Neural crest cell (in vitro differentiated cells): Measurements from ENCODE around the gene DCAF10. TPM values are rescaled to one million over a fixed set of nuclear protein-coding genes. Genes with fewer than 3 reads are reported as not detected.
A peak's percentile ranks its signal among the peaks of the same experiment; 100 is the strongest.
"Not testable (repeated sequence)": the region's sequence is repeated elsewhere in the genome, so short reads cannot be mapped to it uniquely, and the experiment has no call there.

Experiments
- DNase-seq: peaks from one replicate; pipeline ENCODE4 v3.0.0; 2021; ENCODE audit warnings: low read depth, mixed read lengths, low spot score
- H3K27ac Mint-ChIP-seq: one replicate; pipeline ENCODE4 v1.8.0; 2021; ENCODE audit warnings: mild to moderate bottlenecking, mixed read lengths; ENCODE audit not compliant: unreplicated experiment
- H3K27me3 Mint-ChIP-seq: 2 replicates; pipeline ENCODE4 v1.8.0; 2021; ENCODE audit warnings: low read depth, mild to moderate bottlenecking, mixed read lengths
- H3K36me3 Mint-ChIP-seq: 2 replicates; pipeline ENCODE4 v1.8.0; 2021; ENCODE audit warnings: low read depth, mild to moderate bottlenecking, mixed read lengths
- H3K4me1 Mint-ChIP-seq: 2 replicates; pipeline ENCODE4 v1.8.0; 2021; ENCODE audit warnings: mixed read lengths
- H3K4me3 Mint-ChIP-seq: one replicate; pipeline ENCODE4 v1.8.0; 2021; ENCODE audit warnings: mild to moderate bottlenecking, mixed read lengths
- H3K9me3 Mint-ChIP-seq: 2 replicates; pipeline ENCODE4 v1.8.0; 2021; ENCODE audit warnings: mixed read lengths
- CTCF ChIP-seq: fragments of 200-600 bp; sonication (generic); conservative IDR thresholded peaks from 2 replicates; pipeline ENCODE4 v1.5.0; 2021; ENCODE audit warnings: antibody characterized with exemption, mild to moderate bottlenecking
- long read RNA-seq: library from polyadenylated mRNA; unstranded; transcript quantifications from one replicate; pipeline ENCODE4 v2.0.0, GENCODE V29; 2020
- total RNA-seq: library from RNA; stranded (reverse); gene quantifications from 2 replicates; pipeline ENCODE4 v1.2.1, GENCODE V29; 2021

DCAF10 gene
- 22.7 and 25.1 TPM in 2 replicates for total RNA-seq
- long read RNA-seq, partial matches to known transcripts: 2 of 11 reads
- long read RNA-seq, other reads (novel, unspliced or antisense): 7 of 11 reads

- Mint-ChIP-seq H3K4me3 (peak within 1 kb of the TSS; percentile 98), H3K27ac (peak within 1 kb of the TSS; percentile 98), H3K4me1 (peaks cover 30% of the 10 kb centered on the region), H3K36me3 (no peaks in the 10 kb centered on the region), H3K27me3 (no peaks in the 10 kb centered on the region), H3K9me3 (no peaks in the 10 kb centered on the region)
- peak; percentile 94 for DNase-seq
- no peak for TF ChIP-seq CTCF
Observed at GRCh38 chr9:37800631-37801286, at the start of gene DCAF10. Gene DCAF10, plus strand, starts transcription at chr9:37800797. Its CDS starts 70 bp downstream, at chr9:37800867.

- Mint-ChIP-seq H3K36me3 (no peaks in the 10 kb centered on the region), H3K27ac (no peak overlapping the region), H3K4me1 (peaks cover 13% of the 10 kb centered on the region), H3K9me3 (peaks cover 2% of the 10 kb centered on the region), H3K27me3 (no peaks in the 10 kb centered on the region), H3K4me3 (peak overlapping the region; percentile 62)
- TF ChIP-seq CTCF: no peak
- no peak for DNase-seq
Observed at GRCh38 chr9:37751186-37751585, 49.4 kb upstream of the DCAF10 start.

GRCh38 chr9:37751704-37752103 is 48.9 kb upstream of the DCAF10 start:
- H3K9me3 Mint-ChIP-seq, H3K4me3 Mint-ChIP-seq, H3K36me3 Mint-ChIP-seq, DNase-seq, H3K27me3 Mint-ChIP-seq, H3K27ac Mint-ChIP-seq: not testable (repeated sequence)
- peaks cover 13% of the 10 kb centered on the region for H3K4me1 Mint-ChIP-seq

- H3K4me1 Mint-ChIP-seq: peaks cover 11% of the 10 kb centered on the region
- H3K27me3 Mint-ChIP-seq, H3K36me3 Mint-ChIP-seq, H3K9me3 Mint-ChIP-seq, H3K4me3 Mint-ChIP-seq, H3K27ac Mint-ChIP-seq, DNase-seq: not testable (repeated sequence)
Observed at GRCh38 chr9:37752112-37752511, 48.5 kb upstream of the DCAF10 start.

GRCh38 chr9:37752642-37753488 is 47.7 kb upstream of the DCAF10 start:
- Mint-ChIP-seq H3K36me3 (no peaks in the 10 kb centered on the region), H3K4me3 (peak overlapping the region; percentile 95), H3K4me1 (peaks cover 10% of the 10 kb centered on the region), H3K27me3 (no peaks in the 10 kb centered on the region), H3K9me3 (peaks cover 2% of the 10 kb centered on the region), H3K27ac (no peak overlapping the region)
- DNase-seq: no peak
- no peak for TF ChIP-seq CTCF

GRCh38 chr9:37753489-37754190 is 47.0 kb upstream of the DCAF10 start, which contains the start of gene TRMT10B:
Gene TRMT10B, plus strand, starts transcription at chr9:37753805. Its CDS starts 8,127 bp downstream, at chr9:37761932.
- peaks cover 2% of the 10 kb centered on the region for H3K9me3 Mint-ChIP-seq
- no peaks in the 10 kb centered on the region for H3K36me3 Mint-ChIP-seq
- peaks cover 10% of the 10 kb centered on the region for H3K4me1 Mint-ChIP-seq
- TF ChIP-seq CTCF: peak; percentile 31
- peak; percentile 64 for DNase-seq
- peak within 1 kb of the TSS; percentile 95 for H3K4me3 Mint-ChIP-seq
- no peaks in the 10 kb centered on the region for H3K27me3 Mint-ChIP-seq
- H3K27ac Mint-ChIP-seq: peak within 1 kb of the TSS; percentile 93
